H1 (cell line): ENCODE results near the gene RGS11. TPM values are rescaled to one million over a fixed set of nuclear protein-coding genes. Genes with fewer than 3 reads are reported as not detected.

Experiments
- CBX5 ChIP-seq: fragments of 300-800, 300-1000 bp; sonication (generic); IDR thresholded peaks from 2 replicates; pipeline ENCODE4 v1.7.1; 2016; ENCODE audit warnings: antibody characterized with exemption, low read length, low read depth
- CHD1 ChIP-seq: IDR thresholded peaks from 2 replicates; pipeline ENCODE4 v1.6.1; 2012; ENCODE audit warnings: low read depth, low read length, improper control_type of control experiment
- EP300 ChIP-seq, 2 experiments: IDR thresholded peaks; 1 replicate in 1 of 2; 2 replicates in 1 of 2; pipeline ENCODE4 v1.6.1; 2011 to 2012; ENCODE audit warnings: low read depth in 2 of 2, low read length in 2 of 2, mild to moderate bottlenecking in 2 of 2, borderline replicate concordance in 1 of 2, inconsistent platforms in 1 of 2, moderate library complexity in 1 of 2
- EZH2 ChIP-seq: fragments of 200-600 bp; sonication (generic); IDR thresholded peaks from 2 replicates; pipeline ENCODE4 v1.7.1; 2012; ENCODE audit warnings: low read depth, mild to moderate bottlenecking, moderate library complexity, low read length, inconsistent platforms; ENCODE audit not compliant: severe bottlenecking
- MAFK ChIP-seq: IDR thresholded peaks from 2 replicates; pipeline ENCODE4 v1.6.1; 2012; ENCODE audit warnings: low read depth, mild to moderate bottlenecking, improper control_type of control experiment, low read length
- RXRA ChIP-seq: IDR thresholded peaks from 2 replicates; pipeline ENCODE4 v1.6.1; 2011; ENCODE audit warnings: low read depth, mild to moderate bottlenecking, low read length, moderate library complexity; ENCODE audit not compliant: insufficient read depth
- SIN3A ChIP-seq, 2 experiments: IDR thresholded peaks in 1 of 2; conservative IDR thresholded peaks in 1 of 2; 2 replicates each; pipeline ENCODE4 v1.6.1; 2011 to 2012; ENCODE audit warnings: low read length in 2 of 2, improper control_type of control experiment in 1 of 2, low read depth in 1 of 2, mild to moderate bottlenecking in 1 of 2
- TAF1 ChIP-seq: IDR thresholded peaks from 2 replicates; pipeline ENCODE4 v1.6.1; 2011; ENCODE audit warnings: mild to moderate bottlenecking, low read depth, low read length
- TAF7 ChIP-seq: optimal IDR thresholded peaks from 2 replicates; pipeline ENCODE3; 2011; ENCODE audit warnings: low read depth, mild to moderate bottlenecking, inconsistent platforms, low read length, moderate library complexity, borderline replicate concordance
- ZNF274 ChIP-seq: IDR thresholded peaks from 2 replicates; pipeline ENCODE4 v1.7.0; 2012; ENCODE audit warnings: low read length, borderline replicate concordance; ENCODE audit errors: extremely low read depth
- polyA plus RNA-seq, 7 experiments: library from polyadenylated mRNA; depleted of rRNA in 3 of 7; stranded (reverse) in 5 of 7; unstranded in 2 of 7; fragments of >200 nt in 5 of 7; fragments of 200-250 nt in 2 of 7; gene quantifications; 1 replicate in 5 of 7; 2 replicates in 1 of 7; 4 replicates in 1 of 7; pipeline versions ENCODE4 v1.2.1 to v1.2.3, GENCODE V29; 2011 to 2013; ENCODE audit warnings: missing spikeins in 2 of 7, mixed read lengths in 2 of 7
- total RNA-seq: library from RNA; stranded (reverse); fragmentation: NEBNext Ultra II Directional; extraction: Animal tissue kit (Norgen Biotek cat#: 25700); gene quantifications from 2 replicates; pipeline ENCODE4 v1.2.1, GENCODE V29; 2021
- TF ChIP-seq, protein P1 (sequence below): IDR thresholded peaks from 2 replicates; pipeline ENCODE4 v1.6.1; 2012; ENCODE audit warnings: inconsistent platforms

The RGS11 gene
- total and polyA plus RNA-seq, 2 of the 8 experiments (the other 6 are each of a cell fraction or from before 2014, with no cell fraction given): 0.84 to 1.2 TPM

DNA sequence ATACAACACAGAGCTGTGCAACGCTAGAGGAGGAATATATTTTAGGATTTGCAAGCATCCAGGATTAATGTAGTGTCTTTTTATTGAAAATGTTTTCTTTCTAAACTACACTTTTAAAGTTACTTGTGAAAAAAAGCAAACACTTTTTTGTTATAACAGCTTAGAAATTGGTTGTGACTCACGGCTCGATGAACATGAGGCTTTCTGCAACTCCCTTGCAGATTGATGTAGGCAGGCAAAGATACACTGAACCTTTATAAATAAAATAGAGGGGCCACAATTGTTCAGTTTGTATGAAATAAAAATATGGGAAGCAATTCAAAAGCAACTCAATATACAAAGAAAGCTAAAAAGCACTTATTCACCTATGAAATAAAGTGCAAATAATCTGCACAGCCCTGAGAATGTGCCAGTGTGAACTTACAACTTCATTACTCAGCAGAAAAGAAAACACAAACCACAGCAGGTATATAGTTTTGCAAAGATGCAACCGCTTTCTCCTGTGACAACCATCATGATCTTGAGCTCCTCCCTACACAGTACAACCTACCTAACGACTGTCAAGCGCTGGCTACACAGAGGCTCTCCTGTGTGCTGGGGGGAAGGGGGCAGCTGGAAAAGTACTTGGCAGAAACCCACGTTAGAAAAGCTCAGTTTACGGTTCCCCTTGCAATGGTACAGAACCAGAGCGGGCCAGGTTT, 47.4 kb downstream of the RGS11 start (continued):
- TF ChIP-seq TAF1 (no peak), CBX5 (no peak), ZNF274 (no peak), TAF7 (no peak), CHD1 (no peak), SIN3A (conservative IDR thresholded peaks at IDR 0.05 in 1 of 2, IDR thresholded peaks at IDR 0.05 in 1 of 2; ENCODE audit: low read depth in 1 of 2, low read length in 2 of 2) (0 out of 4 replicates have a peak, but pooled peaks have one; percentile 27 to 35), EZH2 (no peak), EP300 (IDR thresholded peaks at IDR 0.05; ENCODE audit: borderline replicate concordance in 1 of 2, low read depth in 2 of 2, low read length in 2 of 2) (no peak), RXRA (no peak), MAFK (peak; percentile 5; the same call in 1 of the 2 replicates)
- TF ChIP-seq, protein P1, sequence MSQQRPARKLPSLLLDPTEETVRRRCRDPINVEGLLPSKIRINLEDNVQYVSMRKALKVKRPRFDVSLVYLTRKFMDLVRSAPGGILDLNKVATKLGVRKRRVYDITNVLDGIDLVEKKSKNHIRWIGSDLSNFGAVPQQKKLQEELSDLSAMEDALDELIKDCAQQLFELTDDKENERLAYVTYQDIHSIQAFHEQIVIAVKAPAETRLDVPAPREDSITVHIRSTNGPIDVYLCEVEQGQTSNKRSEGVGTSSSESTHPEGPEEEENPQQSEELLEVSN: no peak
